ENCODE measurements around the gene KRTAP20-3.

KRTAP20-3 gene

DNA sequence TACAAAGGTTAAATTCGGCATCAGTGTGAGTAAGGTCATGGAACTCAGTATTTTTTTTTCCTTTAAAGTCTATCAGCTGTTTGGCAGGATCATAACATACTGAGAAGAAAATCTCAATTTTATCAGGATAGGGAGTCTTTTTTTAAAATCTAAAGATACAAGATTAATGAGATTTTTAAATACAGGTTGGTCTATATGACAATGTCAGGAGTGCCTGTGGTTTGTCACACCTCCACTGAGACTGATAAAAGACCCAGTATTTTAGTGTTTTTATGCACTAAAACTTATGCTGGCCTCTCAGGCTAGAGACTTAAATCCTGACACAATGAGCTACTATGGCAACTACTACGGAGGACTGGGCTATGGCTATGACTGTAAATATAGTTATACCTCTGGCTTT lies at the start of gene KRTAP20-3:
KRTAP20-3 (plus strand) TSS at position 301 of the 400 bp plus-strand sequence.
- no peak for DNase-seq

DNA sequence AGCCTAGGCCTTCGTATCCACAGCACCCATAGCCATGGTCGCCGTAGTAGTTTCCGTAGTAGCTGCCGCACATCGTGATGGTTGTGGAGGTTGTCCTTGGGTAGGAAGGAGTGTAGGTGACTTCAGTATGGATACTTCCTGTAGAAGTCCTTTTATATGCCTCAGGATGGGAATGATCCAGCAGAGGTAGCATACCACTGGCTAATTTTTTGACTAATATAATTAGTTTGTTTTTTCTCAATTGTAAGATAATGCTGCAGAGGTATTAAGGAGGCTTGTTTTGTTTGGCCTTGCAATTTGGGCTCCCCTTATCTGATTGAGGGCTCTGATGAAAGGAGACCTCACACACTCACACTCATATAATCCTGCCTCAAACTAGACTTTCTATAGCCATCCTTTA lies 43.9 kb upstream of the KRTAP20-3 start, which contains the start of gene KRTAP6-2:
KRTAP6-2 (minus strand) TSS at position 101 of the 400 bp plus-strand sequence; CDS start at position 73, 28 bp downstream.
- no peak for DNase-seq

DNA sequence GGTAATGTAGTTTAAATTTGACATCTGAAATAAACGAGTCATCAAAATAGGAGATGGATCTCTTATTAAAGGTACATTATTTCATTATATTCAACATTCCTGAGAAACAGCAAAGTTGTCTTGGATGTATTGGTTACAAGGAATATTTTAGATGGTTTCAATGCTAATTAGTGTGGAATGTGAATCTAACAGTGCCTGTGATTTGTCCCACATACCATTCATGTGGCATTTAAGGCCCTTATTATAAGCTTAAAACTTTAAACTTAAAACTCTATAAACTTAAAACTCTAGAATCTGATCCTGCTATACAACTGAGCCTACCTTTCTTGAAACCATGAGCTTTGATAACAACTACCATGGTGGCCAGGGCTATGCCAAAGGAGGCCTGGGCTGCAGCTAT lies 41.9 kb upstream of the KRTAP20-3 start, which contains the start of gene KRTAP22-1:
KRTAP22-1 (plus strand) TSS at position 301 of the 400 bp plus-strand sequence.
- no peak for DNase-seq

DNA sequence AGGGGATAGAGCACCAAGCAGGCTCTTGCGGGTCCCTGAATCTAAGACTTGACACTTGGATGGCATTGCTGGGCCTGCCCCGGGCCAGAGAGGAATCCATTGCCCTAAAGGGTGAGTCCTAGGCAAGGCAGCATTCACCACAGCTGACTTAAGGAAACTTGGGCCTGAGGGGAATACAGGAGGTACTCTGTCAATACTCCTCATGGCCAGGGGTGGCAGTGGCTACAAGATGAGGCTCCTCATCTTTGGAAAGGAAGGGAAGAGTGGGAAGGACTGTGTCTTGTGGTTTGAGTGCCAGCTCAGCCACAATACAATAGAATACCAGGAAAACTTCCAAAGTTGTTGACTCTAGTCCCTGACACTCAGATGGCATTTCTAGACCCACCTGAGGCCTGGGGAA lies 36.7 kb upstream of the KRTAP20-3 start:
- no peak for DNase-seq

DNA sequence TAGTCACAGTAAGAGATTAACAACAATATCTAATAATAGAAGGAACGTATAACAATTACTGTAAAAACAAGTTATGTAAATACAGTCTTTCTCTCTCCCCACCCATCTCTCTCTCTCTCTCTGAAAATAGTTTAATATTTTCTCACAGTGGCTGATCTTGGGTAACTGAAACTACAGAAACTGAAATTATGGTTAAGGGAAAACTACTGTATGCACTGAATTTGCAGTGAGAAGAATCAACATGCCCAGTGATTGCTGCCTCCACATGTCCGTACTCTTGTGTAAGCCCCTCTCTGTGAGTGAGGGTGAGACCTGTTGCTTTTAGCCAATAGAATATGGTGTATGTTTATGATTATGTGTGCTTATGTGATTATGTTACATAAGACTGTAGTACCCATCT lies 30.5 kb upstream of the KRTAP20-3 start:
- DNase-seq = no peak

DNA sequence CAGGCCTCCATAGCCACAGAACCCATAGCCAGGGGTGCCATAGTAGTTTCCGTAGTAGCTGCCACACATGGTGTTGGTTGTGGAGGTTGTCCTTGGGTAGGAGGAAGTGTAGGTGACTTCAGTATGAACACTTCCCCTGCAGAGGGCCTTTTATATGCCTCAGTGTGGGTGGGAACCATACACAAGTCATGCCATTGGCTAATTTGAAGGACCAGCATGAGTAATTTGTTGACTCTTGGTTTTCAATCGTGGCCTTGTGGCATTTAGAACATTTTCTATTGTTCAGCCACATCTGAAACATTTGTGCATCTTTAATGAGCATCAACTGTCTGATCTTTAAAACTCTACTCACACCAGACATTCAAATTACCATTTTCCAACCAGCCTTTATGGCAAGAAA lies 28.8 kb upstream of the KRTAP20-3 start, which contains the start of gene KRTAP6-1:
KRTAP6-1 (minus strand) TSS at position 95 of the 400 bp plus-strand sequence; CDS start at position 69, 26 bp downstream.
- DNase-seq = no peak

DNA sequence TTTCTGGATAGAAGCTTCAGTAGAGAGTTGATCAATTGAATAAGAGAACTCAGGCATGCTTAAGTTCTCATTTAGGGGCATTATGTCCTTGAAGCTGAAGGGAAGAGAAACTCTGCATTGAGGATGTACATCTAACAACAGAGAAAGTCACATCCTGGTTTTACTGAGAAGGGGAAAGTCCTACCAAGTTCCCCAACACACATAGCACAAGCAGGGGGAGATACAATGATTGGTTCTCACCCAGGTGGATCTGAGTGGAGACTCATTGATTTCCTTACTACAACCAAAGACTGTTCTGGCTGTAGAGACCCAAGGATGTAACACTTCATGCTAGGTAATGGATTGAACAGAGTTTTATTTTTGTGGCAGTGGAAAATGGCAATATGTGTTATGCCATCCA lies 27.5 kb upstream of the KRTAP20-3 start:
- no peak for DNase-seq

DNA sequence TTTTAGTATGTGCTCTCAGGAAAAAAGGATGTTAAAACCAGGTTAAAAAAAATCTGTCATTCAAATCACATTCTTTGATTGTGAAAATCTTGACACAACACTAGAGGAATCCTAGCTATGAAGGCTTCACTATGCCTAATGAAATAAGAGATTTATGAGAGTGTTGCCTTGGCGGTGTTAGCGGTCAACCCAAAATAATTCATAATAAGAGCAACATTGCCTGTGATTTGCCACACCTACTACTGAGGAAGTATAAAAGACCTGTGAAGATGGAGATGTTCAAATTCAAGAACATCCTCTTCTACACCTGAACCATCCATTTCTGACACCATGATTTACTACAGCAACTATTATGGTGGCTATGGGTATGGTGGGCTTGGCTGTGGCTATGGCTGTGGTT lies 26.5 kb upstream of the KRTAP20-3 start, which contains the start of gene KRTAP20-1:
KRTAP20-1 (plus strand) TSS at position 301 of the 400 bp plus-strand sequence; CDS start at position 331, 30 bp downstream.
- DNase-seq = no peak

DNA sequence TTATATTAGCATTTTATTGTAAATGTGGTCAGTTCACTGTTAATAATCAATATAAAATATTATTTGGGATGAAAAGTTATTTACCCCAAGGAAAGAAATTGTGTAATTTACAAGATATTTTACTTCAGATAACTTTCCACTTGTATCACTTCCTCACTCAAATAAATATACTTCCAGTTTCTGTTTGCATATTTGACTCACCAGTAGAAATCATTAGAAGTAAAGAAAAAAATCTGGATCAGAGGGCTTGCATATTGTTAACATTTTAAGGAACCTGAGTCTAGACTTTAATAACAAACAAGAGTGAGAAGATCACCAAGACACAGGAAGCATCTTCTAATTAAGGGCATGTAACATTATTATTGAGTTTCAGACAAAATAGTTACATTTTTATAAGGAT lies 22.6 kb upstream of the KRTAP20-3 start:
- DNase-seq = no peak

DNA sequence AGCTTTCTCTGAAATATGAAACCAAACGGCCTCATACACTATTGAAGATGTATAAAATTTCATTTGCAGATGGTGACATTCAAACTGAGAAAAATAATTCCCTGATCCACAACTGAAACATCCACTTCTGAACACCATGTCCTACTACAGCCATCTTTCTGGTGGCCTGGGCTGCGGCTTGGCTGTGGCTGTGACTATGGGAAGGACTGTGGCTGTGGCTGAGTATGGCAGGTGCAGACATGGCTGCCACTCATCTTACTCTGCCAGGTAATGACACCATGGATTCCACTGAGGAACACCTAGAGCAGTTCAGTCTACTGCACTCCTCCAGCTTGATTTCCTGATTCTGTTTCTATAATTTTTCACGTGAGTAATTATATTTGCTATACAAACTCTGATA lies 22.1 kb upstream of the KRTAP20-3 start, which contains the start of gene KRTAP20-4:
KRTAP20-4 (plus strand) TSS at position 106 of the 400 bp plus-strand sequence.
- DNase-seq = no peak

DNA sequence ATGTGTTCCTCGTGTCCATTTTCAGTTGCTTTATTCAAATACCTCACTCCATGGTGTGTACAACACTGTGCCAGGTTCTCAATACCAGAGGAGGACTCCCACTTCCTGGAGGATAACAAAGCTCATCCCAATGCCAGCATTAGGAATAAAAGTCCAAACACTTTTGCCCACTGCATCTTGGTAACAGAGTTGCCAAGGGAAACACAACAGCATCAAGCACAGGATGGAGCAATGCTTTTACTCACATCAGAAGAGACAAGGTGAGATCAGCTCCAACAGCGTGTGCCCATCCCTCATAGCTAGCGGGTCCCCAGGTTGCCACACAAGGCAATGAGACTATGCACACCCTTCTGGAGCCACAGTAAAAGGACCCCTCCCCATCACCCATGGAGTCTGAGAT lies 19.3 kb upstream of the KRTAP20-3 start:
- DNase-seq = no peak

DNA sequence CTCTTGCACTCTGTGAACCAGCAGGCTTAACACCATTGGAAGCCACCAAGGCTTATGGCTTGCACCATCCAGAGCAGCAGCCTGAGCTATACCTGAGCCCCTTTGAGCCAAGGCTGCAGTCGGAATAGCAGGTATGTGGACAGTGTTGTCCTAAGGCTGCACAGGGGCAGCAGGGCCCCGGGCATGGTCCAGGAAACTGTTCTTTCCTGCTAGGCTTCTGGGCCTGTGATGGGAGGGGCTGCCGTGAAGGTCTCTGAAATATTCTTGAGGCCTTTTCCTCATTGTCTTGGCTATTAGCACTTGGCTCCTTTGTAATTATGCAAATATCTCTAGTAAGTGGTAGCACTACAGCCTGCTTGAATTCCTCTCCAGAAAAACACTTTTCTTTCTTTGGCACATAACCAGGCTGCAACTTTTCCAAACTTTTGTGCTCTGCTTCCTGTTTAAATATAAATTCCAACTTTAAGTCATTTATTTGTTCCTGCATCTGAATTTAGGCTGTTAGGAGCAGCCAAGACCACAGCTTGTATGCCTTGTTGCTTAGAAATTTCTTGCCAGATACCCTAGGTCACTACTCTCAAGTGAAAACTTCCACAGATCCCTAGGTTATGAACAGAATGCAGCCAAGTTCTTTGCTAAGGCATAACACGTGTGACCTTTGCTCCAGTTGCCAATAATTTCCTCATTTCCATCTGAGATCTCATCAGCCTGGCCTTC lies 17.1 kb upstream of the KRTAP20-3 start:
- no peak for DNase-seq

DNA sequence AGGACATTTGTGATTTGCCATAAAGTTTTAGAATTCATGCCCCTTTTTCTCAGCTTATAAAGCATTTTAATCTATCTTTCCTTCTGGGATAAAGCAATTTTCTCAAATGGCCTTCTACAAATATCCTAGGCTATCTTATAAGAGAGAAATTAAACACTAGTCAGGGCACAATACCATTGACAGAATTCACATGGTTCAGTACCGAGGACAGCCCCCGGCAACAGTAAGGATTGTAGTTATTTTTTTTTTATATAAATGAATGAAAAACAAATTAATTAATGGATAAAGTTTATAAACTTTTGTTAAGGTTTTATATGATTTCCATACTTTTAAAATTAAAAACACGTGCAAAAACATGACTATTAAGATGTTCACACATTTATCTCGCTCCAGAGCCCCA lies 14.6 kb upstream of the KRTAP20-3 start:
- no peak for DNase-seq

DNA sequence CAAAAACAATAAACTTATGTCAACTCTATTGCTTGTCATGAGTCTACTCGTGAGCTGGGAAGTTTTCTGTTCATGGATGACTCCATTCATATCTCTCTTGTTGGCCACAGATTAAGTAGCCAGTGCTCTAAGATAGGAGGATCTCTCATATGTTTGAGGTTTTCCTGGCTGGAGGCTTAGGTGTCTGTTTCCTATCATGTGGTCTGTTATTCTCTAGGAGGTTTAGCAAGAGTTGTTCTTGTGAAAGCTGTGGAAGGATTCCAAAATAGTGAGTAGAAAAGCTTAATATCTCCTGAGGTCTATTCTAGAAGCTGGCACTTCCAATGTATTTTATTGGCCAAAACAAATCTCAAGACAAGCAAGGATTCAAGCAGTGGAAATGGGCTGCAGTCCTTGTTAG lies 13.5 kb upstream of the KRTAP20-3 start:
- DNase-seq = no peak

DNA sequence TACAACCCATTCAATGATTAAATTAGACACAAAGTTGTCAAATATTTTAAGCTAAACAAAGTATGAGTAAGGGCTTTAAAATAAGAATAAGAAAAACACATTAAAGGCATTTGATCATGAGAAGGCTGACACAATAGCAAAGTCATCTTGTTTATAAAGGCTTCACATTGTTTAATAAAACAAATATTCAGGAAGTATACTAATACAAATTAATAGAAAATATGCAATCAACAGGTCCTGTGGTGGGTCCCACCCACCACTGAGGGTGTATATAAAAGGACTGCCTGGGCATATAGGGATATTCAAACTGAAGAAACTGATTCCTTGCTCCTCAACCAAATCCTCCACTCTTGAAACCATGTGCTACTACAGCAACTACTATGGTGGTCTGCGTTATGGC lies 7.8 kb upstream of the KRTAP20-3 start, which contains the start of gene KRTAP20-2:
KRTAP20-2 (plus strand) TSS at position 301 of the 400 bp plus-strand sequence; CDS start at position 359, 58 bp downstream.
- DNase-seq = no peak

DNA sequence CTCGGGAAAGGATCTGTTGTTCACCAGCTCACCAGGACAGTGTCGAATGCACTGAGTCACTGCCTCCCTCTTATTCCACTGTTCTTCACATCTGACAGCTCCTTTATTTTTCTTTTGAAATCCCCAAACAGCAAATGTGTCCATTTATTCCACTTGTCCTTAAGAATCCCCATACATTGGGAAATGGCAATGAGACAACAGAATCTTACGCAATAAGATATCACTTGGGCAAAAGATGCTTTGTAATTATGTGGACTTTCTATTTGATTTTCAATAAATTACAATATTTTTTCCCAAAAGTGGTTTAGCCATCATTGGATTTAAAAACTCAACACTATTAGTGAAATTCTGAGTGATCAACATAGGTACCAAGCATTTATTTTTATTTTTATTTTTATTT lies 4.0 kb upstream of the KRTAP20-3 start:
- DNase-seq = no peak

DNA sequence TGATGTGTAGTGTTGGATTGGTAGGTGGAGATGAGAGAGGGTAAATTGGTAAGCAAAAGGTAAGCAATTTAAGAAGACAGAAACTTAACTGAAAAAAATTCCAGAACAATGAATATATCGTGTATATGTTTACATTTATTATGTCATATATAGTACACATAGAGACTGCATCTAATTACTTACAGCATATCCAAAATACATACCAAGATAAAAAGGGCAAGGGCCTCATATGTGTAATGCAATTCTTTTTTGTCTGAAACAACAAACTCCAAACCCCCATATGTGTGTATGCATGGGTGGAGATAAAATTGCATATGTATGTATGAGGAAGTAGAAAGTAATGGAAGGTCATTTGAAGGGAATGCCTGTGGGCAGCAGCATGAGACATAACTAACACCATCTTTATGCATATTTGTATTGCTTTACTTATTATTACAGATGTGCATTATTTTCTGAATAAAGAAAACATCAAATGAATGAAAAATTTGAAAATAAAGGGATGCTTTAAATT lies 4.3 kb downstream of the KRTAP20-3 start:
- DNase-seq = no peak

DNA sequence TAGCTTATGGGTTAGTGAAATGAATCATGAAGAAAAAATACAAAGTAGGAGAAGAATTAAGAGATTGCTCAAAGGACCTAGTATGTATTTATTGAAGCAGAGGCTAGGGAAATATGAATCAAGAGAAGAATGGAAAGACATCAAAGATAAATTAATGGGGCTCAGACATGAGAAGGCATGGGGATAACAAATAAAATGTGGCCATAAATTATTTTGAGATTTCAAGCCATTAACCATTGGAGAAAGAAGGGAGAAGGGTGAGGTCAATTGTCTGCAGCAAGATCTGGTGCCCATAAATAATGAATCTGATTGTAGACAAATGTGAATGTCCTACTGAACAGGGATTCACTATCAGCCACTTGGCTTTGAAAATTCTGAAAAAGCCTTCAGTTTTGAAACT lies 10.2 kb downstream of the KRTAP20-3 start:
- no peak for DNase-seq

DNA sequence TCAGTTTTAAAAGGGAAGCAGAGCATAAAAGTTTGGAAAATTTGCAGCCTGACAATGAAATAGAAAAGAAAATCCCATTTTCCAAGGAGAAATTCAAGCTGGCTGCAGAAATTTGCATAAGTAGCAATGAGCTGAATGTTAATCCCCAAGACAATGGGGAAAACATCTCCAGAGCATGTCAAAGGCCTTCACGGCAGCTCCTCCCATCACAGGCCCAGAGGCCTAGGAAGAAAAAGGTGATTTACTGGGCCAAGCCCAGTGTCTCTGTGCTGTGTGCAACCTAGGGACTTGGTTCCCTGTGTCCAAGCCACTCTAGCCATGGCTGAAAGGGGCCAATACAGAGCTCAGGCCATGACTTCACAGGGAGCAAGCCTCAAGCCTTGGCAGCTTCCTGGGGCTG lies 26.1 kb downstream of the KRTAP20-3 start:
- no peak for DNase-seq

DNA sequence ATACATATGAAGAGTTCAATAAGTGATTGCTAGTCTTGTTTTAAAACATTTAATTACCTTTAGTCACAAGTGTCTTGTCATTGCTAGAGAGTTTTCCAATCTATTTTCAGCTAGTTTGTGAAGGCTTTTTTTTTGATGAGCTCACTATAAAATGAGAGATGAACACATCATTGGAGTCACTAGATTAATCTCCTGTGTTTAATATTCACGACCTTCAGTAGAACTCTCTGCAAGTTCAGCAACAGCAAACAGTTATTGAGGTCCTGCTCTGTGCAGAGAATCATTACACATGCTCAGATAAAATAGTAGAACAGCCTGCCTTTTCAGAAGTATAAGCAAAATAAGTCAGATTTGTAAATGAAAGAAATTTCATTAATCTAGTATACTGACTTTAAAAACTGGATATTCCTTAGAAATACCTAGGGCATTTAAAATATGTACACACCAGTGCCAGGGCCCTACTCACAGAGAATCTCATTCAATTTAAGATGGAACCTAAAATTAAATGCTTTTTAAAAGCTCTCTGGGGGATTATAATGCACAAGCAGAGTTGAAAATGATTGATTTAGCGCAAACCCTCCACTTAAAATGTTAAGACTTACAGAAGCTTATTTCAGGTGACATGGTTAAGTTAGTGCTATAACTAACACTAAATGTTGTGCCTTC lies 30.5 kb downstream of the KRTAP20-3 start:
- DNase-seq = no peak

DNA sequence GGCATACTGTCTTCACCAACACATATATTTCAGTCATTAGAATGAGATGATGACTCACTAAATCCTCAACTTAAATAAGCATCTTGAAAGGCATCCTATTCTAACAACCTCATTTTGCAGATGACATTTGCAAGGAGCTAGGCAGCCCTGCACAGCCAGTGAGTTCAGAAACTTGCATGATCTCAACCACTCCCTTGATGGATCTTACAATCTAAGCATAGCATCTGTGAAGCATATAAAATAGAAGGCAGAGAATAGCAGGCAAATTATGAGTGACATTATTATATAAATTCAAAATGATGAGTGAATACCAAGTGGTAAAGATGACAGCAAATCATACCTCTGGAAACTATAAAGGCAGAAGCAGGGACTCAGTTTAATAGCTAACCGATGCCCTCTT lies 31.6 kb downstream of the KRTAP20-3 start:
- no peak for DNase-seq

DNA sequence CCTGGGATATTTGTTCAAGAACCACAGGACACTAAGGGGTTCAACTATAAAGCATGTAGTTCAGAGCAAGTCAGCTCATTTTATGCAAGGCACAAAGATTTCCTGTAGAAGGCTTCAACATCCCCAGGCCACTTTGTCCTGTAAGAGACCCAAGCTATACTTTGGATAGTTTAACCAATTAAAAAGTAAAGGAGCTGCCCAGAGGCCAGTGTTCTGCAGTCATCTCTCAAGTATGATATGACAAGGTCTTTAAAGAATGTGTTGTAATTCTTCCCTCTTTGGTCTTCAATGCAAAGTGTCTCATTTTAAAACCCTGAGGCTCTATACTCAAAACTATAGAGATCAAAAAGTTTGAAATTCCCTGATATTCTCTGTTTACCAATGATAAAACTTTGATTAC lies 34.1 kb downstream of the KRTAP20-3 start:
- DNase-seq = no peak

DNA sequence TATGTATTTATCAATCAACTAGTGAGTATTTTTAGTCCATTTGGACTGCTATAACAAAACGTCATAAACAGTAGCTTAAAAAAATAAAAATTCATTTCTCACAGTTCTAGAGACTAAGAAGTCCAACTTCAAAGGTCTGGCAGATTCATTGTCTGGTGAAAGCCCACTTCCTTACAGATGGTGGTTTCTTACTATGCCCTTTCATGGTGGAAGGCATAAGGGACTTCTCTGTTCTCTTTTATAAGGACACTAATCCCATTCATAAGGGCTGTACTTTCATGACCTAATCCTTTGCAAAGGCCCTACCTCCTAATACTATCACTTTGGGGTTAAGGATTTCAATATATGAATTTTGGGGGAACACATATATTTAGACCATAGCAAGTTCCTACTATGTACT lies 37.9 kb downstream of the KRTAP20-3 start:
- DNase-seq = no peak

DNA sequence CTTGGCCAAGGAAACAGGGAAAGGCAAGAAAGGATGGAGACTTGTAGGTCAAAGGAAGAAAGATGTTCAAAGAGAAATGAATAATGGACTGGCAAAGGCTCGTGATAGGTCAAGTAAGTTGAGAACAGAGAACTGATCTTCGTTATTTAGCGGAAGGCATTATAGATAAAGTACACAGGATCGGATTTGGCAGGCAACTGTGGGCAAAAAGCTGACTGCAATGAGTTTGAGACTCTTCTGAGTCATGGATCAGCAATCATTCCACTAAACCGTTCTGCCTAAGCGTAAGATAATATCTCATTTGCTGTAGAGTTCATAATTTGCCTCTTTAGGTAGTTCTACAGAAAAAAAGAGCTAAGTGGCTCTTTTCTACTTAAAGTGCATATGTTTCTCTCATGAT lies 41.8 kb downstream of the KRTAP20-3 start:
- DNase-seq = no peak
